Glomerular endothelial cell (primary cell): ENCODE results near the gene CORO7. TPM values are rescaled to one million over a fixed set of nuclear protein-coding genes. Genes with fewer than 3 reads are reported as not detected.

Source experiments
- DNase-seq: peaks from one replicate; pipeline ENCODE4 v3.0.0-alpha.2; 2011; ENCODE audit warnings: low read depth, low spot score; ENCODE audit errors: extremely low read depth
- total RNA-seq: library from RNA; depleted of rRNA; stranded (reverse); fragments of >200 nt; gene quantifications from 2 replicates; pipeline ENCODE4 v1.2.3, GENCODE V29; 2015

Gene CORO7
- total RNA-seq, 1 donor from 2014 or later: 96.6 TPM

DNA sequence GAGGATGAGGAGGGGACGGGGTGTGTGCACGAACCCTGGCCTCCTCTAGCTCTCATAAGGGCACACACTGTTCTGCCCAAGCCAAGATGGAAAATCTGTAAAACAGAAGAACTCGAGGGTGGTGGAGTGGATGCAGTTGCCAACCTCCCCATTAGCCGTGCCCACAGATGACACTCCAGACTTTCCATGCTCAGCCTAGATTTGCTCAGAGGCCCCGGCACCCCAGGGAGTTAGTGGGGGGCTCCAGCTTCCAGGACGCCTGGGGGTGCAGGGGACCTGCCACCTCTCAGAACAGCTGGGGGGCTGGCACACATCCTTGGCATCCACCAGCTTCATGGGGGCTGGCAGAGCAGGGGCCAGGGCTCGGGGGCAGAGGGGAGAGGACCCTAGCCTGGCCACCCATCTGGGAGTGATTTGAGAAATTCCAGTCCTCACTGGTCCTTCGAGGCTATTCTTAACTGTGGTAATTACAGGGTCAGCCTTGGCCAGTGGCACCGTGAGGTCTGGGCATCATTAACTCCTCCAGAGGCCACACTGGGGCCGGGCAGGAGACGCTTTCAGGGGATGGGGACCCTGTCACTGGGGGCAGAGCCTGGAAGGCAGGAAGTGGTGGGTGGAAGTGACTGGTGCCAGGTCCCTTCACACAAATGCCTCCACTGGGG lies 30.5 kb downstream of the CORO7 start:
- no peak for DNase-seq

DNA sequence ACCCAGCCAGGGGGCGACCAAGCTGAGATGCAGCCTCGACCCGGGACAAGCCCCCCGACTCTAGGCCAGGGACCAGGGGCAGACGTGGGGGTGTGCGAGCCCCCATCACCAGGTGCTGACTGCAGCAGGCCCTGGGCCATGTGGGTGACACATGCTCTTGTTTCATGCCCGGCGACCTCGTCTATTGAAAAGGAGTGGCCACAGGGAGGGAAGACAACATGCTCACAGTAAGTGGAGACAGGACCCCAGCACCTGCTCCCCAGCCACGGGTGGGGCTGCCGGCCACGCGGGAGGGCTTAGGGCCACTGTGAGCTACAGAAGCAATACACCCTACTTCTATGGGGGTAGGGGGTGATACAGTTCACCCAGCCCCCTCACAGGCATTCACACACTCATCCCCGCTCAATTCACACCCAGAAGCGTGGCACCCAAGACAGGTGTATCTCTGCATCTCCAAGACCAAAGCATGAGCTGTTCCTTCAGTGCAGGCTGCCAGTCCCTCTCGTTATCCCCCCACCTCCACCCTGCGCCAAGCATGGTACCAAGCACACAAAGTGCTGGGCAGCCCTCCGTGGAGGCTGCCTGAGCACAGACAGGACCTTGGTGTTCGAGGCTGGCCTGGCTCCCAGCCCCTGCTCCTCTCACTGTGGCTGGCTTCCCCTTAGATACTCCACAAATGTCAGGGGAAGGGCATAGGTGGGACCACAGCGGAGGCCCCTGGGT lies 31.2 kb downstream of the CORO7 start:
- DNase-seq: no peak

DNA sequence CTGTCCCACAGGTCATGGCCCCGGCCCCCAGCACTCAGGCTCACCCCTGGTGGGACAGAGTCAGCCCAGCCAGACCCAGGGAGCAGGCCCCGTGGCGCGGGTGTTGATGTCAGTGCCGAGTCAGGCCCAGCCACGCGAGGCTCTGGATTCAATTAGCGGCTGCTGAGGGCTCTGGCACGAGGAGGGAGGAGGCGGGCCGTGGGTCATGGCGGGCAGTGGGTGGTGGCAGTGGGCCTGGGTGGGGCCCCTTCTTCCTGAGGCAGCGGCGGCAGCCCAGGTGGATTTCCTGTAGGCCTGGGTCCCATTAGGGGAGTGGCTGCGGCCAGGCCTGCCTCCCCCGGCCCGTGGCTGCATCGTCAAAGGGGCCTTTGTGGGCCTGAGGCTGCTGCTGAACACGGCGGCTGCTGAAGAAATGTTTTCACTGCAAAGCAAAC lies 31.9 kb downstream of the CORO7 start:
- DNase-seq: no peak

DNA sequence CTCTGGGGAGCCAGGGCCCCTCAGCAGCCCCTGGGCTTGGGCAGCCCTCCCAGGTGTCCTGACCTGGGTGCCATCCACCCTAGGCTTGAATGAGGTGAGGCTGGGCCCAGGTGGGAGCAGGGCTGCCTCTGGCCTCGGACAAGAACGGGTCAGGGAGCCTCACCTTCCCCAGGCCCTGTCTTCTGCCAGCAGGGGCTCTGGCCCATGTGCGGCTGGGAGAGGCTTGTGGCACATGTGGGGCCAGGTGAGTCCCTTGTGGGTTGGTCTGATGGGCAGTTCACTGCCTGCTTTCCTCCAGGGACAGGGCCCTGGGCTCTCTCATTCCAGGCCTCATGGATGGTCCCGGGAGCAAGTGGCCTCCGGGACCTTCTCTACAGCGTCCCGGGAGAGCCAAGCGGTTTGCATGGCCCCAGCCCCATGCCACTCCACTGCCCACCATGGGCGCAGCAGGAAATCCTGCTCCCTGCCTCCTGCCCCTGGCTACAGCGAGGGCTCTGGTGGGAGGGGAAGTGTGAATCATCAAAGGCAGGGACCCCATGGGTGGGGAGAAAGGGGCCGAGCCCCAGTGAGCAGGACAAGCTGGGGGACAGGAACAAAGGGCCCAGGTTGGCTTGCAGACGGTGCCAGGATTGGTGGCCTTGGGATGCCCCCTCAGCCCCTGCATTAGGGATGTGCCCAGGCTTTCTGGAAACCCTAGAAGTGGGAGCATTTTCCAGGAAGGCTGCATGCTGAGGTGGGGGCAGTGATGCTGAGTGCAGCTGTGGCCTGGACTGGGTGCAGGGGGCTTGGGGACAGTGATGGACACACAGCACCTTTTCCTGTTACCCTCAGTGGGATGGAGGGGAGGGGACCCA lies 32.6 kb downstream of the CORO7 start:
- no peak for DNase-seq

DNA sequence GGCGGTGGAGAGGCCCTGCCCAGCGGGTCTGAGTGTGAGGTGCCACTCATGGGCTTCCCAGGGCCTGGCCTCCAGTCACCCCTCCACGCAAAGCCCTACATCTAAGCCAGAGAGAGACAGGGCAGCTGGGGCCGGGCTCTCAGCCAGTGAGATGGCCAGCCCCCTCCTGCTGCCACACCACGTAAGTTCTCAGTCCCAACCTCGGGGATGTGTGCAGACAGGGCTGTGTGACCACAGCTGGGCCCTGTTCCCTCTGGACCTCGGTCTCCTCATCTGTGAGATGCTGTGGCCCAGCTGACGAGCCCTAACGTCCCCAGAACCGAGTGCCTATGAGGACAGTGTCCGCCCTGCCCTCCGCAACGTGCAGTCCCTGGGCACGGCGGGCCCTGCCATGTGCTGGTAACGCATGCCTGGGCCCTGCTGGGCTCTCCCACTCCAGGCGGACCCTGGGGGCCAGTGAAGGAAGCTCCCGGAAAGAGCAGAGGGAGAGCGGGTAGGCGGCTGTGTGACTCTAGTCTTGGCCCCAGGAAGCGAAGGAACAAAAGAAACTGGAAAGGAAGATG lies 33.5 kb downstream of the CORO7 start:
- DNase-seq: no peak

DNA sequence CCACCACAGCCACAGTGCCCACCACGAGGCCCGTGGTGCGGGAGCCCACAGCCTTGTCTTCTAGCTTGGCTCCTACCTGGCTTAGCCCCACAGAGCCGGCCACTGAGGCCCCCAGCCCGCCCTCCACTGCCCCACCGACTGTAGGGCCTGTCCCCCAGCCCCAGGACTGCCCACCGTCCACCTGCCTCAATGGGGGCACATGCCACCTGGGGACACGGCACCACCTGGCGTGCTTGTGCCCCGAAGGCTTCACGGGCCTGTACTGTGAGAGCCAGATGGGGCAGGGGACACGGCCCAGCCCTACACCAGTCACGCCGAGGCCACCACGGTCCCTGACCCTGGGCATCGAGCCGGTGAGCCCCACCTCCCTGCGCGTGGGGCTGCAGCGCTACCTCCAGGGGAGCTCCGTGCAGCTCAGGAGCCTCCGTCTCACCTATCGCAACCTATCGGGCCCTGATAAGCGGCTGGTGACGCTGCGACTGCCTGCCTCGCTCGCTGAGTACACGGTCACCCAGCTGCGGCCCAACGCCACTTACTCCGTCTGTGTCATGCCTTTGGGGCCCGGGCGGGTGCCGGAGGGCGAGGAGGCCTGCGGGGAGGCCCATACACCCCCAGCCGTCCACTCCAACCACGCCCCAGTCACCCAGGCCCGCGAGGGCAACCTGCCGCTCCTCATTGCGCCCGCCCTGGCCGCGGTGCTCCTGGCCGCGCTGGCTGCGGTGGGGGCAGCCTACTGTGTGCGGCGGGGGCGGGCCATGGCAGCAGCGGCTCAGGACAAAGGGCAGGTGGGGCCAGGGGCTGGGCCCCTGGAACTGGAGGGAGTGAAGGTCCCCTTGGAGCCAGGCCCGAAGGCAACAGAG lies 34.2 kb downstream of the CORO7 start:
- DNase-seq: no peak

DNA sequence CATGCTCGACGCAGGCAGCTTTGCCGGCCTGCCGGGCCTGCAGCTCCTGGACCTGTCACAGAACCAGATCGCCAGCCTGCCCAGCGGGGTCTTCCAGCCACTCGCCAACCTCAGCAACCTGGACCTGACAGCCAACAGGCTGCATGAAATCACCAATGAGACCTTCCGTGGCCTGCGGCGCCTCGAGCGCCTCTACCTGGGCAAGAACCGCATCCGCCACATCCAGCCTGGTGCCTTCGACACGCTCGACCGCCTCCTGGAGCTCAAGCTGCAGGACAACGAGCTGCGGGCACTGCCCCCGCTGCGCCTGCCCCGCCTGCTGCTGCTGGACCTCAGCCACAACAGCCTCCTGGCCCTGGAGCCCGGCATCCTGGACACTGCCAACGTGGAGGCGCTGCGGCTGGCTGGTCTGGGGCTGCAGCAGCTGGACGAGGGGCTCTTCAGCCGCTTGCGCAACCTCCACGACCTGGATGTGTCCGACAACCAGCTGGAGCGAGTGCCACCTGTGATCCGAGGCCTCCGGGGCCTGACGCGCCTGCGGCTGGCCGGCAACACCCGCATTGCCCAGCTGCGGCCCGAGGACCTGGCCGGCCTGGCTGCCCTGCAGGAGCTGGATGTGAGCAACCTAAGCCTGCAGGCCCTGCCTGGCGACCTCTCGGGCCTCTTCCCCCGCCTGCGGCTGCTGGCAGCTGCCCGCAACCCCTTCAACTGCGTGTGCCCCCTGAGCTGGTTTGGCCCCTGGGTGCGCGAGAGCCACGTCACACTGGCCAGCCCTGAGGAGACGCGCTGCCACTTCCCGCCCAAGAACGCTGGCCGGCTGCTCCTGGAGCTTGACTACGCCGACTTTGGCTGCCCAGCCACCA lies 35.1 kb downstream of the CORO7 start:
- DNase-seq: no peak

DNA sequence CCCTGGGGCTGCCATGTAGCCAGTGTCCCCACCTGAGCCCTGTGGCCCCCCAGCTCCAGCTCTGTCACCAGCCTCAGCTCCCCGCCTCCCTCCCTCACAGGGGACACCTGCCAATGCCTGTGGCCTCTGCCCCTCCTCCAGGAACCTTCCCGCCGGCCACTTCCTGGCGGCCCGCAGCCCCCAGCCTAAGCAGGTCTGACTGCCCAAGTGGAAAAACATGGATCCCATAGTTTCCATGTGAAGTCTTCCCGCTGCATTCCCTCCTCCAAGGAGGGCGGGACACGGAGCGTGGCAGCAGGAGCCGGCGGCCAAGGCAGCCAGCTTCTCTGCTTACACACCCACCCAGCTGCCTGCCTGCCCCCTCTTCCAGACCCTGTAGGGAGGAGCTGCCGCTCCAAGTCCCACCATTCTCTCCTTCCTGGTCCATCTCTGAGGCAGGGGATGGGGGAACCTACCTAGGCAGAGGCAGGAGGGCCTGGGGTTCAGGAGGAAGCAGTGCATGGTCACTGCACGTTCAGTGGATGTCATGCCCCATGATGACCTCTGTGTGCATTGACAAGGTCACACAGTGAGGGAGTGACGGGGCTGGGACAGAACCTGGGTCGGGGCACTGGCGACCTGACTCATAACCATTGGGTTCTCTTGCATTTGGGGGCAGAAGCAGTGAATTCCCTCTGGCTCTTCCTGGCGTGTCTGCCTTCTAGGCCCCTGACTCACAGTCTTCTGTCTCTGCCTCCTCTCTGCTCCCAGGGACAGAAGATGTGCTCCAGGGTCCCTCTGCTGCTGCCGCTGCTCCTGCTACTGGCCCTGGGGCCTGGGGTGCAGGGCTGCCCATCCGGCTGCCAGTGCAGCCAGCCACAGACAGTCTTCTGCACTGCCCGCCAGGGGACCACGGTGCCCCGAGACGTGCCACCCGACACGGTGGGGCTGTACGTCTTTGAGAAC lies 36.0 kb downstream of the CORO7 start:
- DNase-seq: no peak

DNA sequence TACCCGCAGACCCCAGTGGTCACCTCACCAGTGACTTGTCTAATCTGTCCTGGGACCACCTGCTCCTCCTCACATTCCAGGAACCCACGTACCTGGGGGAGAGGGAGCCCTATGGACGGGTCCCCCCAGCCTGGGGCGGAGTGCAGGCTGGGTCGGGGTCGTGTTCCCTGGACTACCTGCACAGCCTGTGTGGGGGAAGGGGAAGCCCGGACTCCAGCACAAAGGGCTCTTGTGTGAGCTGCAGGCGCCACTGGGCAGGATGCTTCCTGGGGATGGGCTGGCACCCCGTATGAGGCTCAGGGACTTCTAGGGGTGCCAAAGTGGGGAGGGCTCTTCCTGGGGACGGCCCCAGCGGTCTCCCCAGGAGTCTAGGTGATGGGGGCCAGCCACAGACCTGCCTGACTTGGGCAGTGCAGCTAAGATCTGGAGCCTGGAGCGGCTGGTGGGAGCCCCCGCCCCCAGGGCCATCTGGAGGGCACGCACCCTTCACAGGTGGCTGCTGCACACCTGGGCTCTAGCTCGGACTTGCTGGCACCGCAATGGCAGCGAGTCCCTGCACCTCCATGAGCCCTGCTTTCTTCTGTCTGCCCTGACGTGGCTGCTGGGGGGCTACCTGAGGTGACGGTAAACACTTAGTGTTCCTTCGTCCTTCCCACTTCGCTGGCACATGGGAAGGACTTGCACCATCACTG lies 37.3 kb downstream of the CORO7 start:
- DNase-seq: no peak

DNA sequence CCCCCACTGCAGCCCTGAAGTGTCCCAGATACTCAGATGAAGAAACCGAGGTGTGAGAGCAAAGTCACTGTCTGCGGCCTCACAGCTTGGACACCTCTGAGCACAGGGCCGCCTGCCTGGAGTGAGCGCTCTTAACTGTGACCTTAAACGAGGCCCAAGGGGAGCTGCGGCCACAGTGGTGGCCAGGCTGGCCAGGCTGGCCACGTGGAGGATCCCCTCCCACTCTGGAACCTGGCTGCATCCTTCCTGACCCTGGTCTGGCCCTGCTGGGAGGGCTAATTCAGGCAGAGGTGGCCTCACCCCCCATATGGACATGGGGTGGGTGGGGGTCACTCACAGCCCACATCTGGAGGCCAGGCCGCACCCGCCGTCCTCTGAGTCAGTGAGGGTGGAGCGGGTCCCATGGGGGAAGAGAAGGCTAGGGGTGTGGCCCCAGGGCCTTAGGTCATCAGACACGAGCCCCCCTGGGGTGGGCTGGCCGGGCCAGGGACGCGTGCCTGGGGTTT lies 38.2 kb downstream of the CORO7 start:
- DNase-seq: no peak

DNA sequence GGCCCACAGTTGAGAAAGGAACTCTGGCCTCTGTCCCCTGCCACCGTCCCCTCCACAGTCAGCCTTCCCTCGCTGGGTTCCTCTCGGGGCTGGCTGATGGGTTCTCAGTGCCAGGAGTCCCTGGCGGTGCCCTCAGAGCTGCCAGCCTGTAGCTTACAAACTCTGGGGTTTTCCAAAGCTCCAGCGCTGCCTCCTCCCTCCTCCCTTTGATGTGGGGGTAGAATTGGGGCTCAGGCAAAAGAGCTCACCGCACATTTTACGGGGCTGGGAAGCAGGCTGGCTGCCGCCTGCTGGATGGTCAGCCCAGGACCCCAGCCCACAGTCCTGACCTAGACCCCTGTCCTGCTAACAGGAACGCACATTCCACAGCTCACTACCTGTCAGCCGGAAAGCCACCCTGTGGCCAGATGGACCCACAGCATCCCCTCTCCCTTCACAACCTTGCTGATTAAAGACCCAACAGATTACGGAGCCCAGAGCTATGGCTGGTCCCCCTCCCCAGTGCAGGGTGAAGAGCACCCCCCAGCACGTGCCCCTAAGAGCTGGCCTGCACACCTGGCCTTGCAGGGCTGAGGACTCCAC lies 38.7 kb downstream of the CORO7 start:
- no peak for DNase-seq

DNA sequence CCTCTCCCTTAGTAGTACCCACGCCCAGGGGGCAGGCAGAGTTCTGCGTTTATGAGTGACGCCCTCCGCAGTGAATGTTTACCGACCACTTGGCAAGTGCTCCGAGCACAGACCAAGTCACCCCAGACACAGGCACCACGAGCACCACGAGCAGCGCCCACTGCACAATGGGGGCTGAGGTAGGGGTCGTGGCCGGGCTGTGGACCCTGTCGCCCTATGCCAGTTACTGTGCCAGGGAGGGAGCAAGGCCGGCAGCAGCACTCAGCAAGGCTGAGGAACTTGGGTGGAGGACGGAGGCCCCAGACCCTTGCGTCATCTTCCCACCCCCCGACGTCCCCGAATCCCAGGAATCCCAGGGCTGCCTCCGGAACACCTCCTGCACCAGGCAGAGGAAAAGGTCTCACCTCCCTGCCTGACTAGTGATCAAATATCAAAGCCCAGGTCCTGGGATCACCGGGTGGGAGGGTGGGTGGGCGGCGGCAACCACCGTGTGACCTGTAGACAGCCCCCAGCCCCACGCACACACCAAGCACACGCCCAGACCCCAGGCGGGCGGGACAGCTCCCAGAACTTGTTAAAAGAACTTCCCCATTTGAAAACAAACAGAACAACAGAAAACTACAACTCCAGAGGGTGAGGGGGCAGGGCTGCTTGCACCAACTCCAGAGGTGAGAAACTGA lies 39.4 kb downstream of the CORO7 start:
- DNase-seq: no peak

DNA sequence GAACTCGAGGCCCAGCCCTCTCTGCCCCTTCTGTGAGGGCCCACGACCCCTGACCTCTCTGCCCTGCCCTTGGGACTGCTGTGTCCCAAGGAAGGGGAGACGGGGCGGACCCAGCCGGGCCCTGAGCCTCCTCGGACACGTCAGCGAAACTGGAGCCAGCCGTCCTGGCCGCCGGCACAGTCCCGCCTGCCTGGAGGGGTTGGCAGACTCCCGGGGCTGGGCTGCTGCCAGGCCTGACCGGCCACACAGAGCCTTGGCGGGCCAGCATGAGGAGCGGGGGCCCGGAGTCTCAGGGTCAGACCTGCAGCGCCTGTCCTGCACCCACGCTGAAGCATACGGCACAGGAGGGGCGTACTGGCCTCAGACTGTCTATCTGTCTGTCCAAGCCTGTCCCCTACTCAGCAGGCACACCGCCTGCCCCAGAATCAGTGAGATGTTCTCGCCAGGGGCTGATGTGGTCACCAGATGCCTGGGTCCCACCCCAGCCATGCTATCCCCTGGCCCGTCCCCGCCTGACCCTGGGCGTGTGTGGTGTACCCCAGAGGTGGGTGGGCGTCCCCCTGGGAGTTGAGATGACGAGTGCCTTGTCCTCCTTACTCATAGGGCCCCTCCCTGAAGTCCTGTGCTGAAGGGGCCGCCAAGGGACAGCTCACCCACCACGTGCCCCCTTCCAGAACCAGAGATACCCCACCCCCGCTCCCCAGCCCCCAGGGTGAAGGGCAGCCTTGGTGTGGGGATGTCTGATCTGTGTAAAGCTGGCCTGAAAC lies 40.1 kb downstream of the CORO7 start:
- no peak for DNase-seq

DNA sequence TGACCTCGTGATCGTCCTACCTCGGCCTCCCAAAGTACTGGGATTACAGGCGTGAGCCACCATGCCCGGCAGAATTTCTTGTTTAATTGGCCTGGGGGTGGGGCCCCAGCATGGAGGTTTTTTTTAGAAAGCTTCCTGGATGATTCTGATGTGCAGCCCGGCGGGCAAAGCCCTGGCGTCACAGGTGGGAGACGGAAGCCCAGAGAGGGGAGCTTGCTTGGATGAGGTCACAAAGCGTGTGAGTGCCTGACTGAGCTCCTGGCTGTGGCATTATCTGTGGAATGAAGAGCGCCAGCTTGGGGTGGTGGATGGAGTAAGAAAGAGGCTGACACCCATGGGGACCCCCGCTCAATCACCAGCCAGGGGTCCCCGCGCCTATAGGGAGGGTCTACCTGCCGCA lies 40.7 kb downstream of the CORO7 start:
- no peak for DNase-seq

DNA sequence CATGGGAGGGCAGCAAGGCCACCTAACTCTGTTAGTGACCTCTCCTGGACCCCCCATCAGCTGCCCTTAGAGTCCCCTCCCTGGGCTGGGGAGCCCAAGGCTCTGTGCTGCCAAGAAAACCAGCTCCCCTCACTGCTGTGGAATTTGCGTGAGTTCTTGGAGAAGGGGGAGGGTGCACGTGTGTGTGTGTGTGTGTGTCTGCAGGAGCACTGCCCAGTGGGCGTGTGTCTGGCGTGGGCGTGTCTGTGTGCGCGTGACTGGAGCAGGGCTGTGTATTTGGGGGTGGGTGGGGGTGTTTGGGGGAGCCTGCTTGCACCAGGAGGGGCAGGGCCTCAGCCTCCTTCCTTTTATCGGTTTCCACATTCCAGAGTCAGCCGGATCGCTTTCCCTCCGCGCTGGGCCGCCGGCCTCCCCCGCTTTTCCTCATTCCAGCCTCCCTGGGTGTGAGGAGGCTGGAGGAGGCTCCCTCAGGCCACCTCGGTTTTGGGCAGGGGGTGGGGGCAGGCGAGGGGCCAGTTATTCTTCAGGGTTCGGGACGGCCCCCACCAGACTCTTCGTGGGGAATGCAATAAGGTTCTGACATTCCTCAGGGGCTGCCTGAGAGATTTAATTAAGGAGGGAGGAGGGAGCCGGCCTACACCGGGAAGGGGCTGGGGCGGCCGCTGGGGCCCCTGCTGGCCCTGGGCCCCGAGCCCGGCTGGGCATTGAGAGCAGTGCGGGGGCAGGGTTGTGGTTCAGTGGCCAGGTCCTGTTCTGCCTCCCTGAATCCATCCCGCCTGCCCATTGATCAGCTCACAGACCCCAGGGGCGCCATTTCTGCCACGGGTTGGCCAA lies 42.3 kb downstream of the CORO7 start:
- DNase-seq: no peak
